SU-DHL-6 (cell line): ENCODE measurements around the gene ROBO2.

Experiments
- CTCF ChIP-seq: fragments of 200-600 bp; sonication (generic); IDR thresholded peaks from one replicate; pipeline ENCODE4 v1.5.1; 2017; ENCODE audit warnings: antibody characterized with exemption, mild to moderate bottlenecking, low read length, moderate library complexity; ENCODE audit not compliant: insufficient read depth, poor library complexity, severe bottlenecking
- EZH2phosphoT487 ChIP-seq: fragments of 200-600 bp; sonication (generic), shearing (Covaris generic); conservative IDR thresholded peaks from 2 replicates; pipeline ENCODE4 v1.6.1; 2018; ENCODE audit warnings: mild to moderate bottlenecking, antibody characterized with exemption, low read length, moderate library complexity, mixed read lengths

- TF ChIP-seq CTCF = no peak
- no peak for TF ChIP-seq EZH2phosphoT487
These were observed 2.4 kb downstream of the ROBO2 start for GRCh38 chr3:77042343-77042742.
